ENCODE results near the gene CD8A.

DNA sequence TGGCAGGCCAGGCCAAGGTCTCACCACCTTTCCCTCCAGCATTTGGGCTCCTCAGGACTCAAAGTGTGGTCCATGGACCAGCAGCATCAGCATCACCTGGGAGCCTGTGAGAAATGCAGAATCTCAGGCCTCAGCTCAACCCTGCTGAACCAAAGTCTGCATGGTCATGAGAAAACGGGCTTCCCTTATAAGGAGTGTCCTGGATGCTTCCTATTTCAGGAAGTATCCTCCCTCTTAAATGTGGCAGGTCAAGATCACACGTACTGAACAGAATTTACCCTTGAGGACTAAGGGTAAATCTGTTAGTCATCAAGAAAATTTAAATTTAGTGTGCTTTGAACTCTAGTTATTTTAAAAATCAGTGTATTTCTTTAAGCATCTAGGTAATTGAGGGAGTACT lies 11.8 kb downstream of the CD8A start:
- TF ChIP-seq, protein P1, sequence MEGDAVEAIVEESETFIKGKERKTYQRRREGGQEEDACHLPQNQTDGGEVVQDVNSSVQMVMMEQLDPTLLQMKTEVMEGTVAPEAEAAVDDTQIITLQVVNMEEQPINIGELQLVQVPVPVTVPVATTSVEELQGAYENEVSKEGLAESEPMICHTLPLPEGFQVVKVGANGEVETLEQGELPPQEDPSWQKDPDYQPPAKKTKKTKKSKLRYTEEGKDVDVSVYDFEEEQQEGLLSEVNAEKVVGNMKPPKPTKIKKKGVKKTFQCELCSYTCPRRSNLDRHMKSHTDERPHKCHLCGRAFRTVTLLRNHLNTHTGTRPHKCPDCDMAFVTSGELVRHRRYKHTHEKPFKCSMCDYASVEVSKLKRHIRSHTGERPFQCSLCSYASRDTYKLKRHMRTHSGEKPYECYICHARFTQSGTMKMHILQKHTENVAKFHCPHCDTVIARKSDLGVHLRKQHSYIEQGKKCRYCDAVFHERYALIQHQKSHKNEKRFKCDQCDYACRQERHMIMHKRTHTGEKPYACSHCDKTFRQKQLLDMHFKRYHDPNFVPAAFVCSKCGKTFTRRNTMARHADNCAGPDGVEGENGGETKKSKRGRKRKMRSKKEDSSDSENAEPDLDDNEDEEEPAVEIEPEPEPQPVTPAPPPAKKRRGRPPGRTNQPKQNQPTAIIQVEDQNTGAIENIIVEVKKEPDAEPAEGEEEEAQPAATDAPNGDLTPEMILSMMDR (IDR thresholded peaks at IDR 0.05) = no peak
- no peak for TF ChIP-seq POLR2AphosphoS5 (IDR thresholded peaks at IDR 0.05)

Data from prostate gland (tissue), 2 donors.